Left hindlimb (tissue), 1 donor: ENCODE results near the gene DYRK2.

ENCODE experiments used
- DNase-seq: peaks from one replicate; pipeline ENCODE4 v3.0.0-alpha.2; 2018

DYRK2 gene

GRCh38 chr12:67709367-67709954, 60.9 kb downstream of the DYRK2 start:
- DNase-seq: no peak

- no peak for DNase-seq
These were observed 62.0 kb downstream of the DYRK2 start for GRCh38 chr12:67710582-67710981.

GRCh38 chr12:67712011-67712410, 63.5 kb downstream of the DYRK2 start:
- no peak for DNase-seq

- no peak for DNase-seq
These were observed 66.1 kb downstream of the DYRK2 start for GRCh38 chr12:67714648-67715047.
